H9 (cell line): ENCODE measurements around the gene MAP9. TPM values are rescaled to one million over a fixed set of nuclear protein-coding genes. Genes with fewer than 3 reads are reported as not detected.

ENCODE experiments used
- DNase-seq: peaks from one replicate; pipeline ENCODE4 v3.0.0-alpha.2; 2017
- H2AFZ ChIP-seq: one replicate; pipeline ENCODE4 v1.6.1; 2013; ENCODE audit warnings: mild to moderate bottlenecking, low read length, control low read depth, moderate library complexity
- H2AK5ac ChIP-seq: 2 replicates; pipeline ENCODE4 v1.6.1; 2013; ENCODE audit warnings: low read length, control low read depth, mixed read lengths; ENCODE audit not compliant: insufficient read length
- H2BK120ac ChIP-seq: one replicate; pipeline ENCODE4 v1.6.1; 2013; ENCODE audit warnings: low read depth, mild to moderate bottlenecking, low read length, control low read depth, inconsistent platforms; ENCODE audit not compliant: poor library complexity, severe bottlenecking
- H2BK12ac ChIP-seq: 2 replicates; pipeline ENCODE4 v1.6.1; 2013; ENCODE audit warnings: low read length, control low read depth, mixed read lengths, low read depth; ENCODE audit not compliant: insufficient read length
- H2BK15ac ChIP-seq: 2 replicates; pipeline ENCODE4 v1.6.1; 2013; ENCODE audit warnings: low read depth, low read length, control low read depth
- H2BK20ac ChIP-seq: one replicate; pipeline ENCODE4 v1.6.1; 2013; ENCODE audit warnings: low read depth, mild to moderate bottlenecking, low read length, control low read depth, inconsistent platforms; ENCODE audit not compliant: poor library complexity, severe bottlenecking
- H2BK5ac ChIP-seq: 2 replicates; pipeline ENCODE4 v1.6.1; 2013; ENCODE audit warnings: low read length, control low read depth, mixed read lengths; ENCODE audit not compliant: insufficient read length
- H3K14ac ChIP-seq: 2 replicates; pipeline ENCODE4 v1.6.1; 2013; ENCODE audit warnings: low read length, control low read depth; ENCODE audit not compliant: insufficient read depth
- H3K18ac ChIP-seq: 2 replicates; pipeline ENCODE4 v1.6.1; 2013; ENCODE audit warnings: low read depth, mild to moderate bottlenecking, mixed read lengths, low read length, control low read depth; ENCODE audit not compliant: insufficient read length
- H3K23ac ChIP-seq: 2 replicates; pipeline ENCODE4 v1.6.1; 2013; ENCODE audit warnings: low read length, control low read depth, mixed read lengths, low read depth; ENCODE audit not compliant: insufficient read length
- H3K23me2 ChIP-seq: 2 replicates; pipeline ENCODE4 v1.6.1; 2013; ENCODE audit warnings: low read depth, mild to moderate bottlenecking, mixed read lengths, low read length, control low read depth; ENCODE audit not compliant: insufficient read length, poor library complexity, severe bottlenecking
- H3K27ac ChIP-seq: 2 replicates; pipeline ENCODE4 v1.5.1; 2013; ENCODE audit warnings: low read length, control low read depth, mixed read lengths, low read depth; ENCODE audit not compliant: insufficient read length
- H3K27me3 ChIP-seq: 2 replicates; pipeline ENCODE4 v1.6.1; 2013; ENCODE audit warnings: low read length, control low read depth, inconsistent platforms; ENCODE audit not compliant: insufficient read depth
- H3K4ac ChIP-seq: 2 replicates; pipeline ENCODE4 v1.6.1; 2013; ENCODE audit warnings: low read depth, mild to moderate bottlenecking, control low read depth, inconsistent platforms, low read length, moderate library complexity
- H3K4me1 ChIP-seq: 2 replicates; pipeline ENCODE4 v1.6.1; 2013; ENCODE audit warnings: low read length, control low read depth, inconsistent platforms; ENCODE audit not compliant: insufficient read depth
- H3K4me2 ChIP-seq: 2 replicates; pipeline ENCODE4 v1.6.1; 2013; ENCODE audit warnings: low read length, control low read depth, mixed read lengths; ENCODE audit not compliant: insufficient read length, insufficient read depth
- H3K56ac ChIP-seq: 2 replicates; pipeline ENCODE4 v1.6.1; 2013; ENCODE audit warnings: low read depth, mild to moderate bottlenecking, mixed read lengths, low read length, control low read depth; ENCODE audit not compliant: insufficient read length
- H3K79me1 ChIP-seq: 2 replicates; pipeline ENCODE4 v1.6.1; 2013; ENCODE audit warnings: low read depth, mild to moderate bottlenecking, moderate library complexity, low read length, control low read depth, inconsistent platforms; ENCODE audit not compliant: insufficient read depth, poor library complexity, severe bottlenecking
- H3K79me2 ChIP-seq: 2 replicates; pipeline ENCODE4 v1.6.1; 2013; ENCODE audit warnings: low read length, control low read depth, inconsistent platforms; ENCODE audit not compliant: insufficient read depth
- H3K9ac ChIP-seq: 2 replicates; pipeline ENCODE4 v1.6.1; 2013; ENCODE audit warnings: low read length, control low read depth, mixed read lengths; ENCODE audit not compliant: insufficient read length; ENCODE audit errors: extremely low read depth
- H3K9me3 ChIP-seq: one replicate; pipeline ENCODE4 v1.6.1; 2013; ENCODE audit warnings: low read depth, low read length, inconsistent platforms; ENCODE audit not compliant: control insufficient read depth
- H3T11ph ChIP-seq: one replicate; pipeline ENCODE4 v1.6.1; 2013; ENCODE audit warnings: mild to moderate bottlenecking, low read length, control low read depth, inconsistent platforms
- H4K20me1 ChIP-seq: one replicate; pipeline ENCODE4 v1.6.1; 2013; ENCODE audit not compliant: control insufficient read depth, insufficient read length, insufficient read depth
- H4K5ac ChIP-seq: 2 replicates; pipeline ENCODE4 v1.6.1; 2013; ENCODE audit warnings: low read depth, mild to moderate bottlenecking, mixed read lengths, low read length, control low read depth; ENCODE audit not compliant: insufficient read length
- H4K8ac ChIP-seq: replicated peaks from 2 replicates; pipeline ENCODE4 v1.6.1; 2013; ENCODE audit warnings: low read length, control low read depth, mixed read lengths, low read depth; ENCODE audit not compliant: insufficient read length
- H4K91ac ChIP-seq: 2 replicates; pipeline ENCODE4 v1.6.1; 2013; ENCODE audit warnings: low read depth, mild to moderate bottlenecking, moderate library complexity, mixed read lengths, low read length, control low read depth; ENCODE audit not compliant: insufficient read length
- H3K27ac Mint-ChIP-seq, 3 experiments: 2 replicates in 2 of 3; 3 replicates in 1 of 3; pipeline ENCODE4 v1.8.0; 2020 to 2021; ENCODE audit warnings: mixed read lengths in 3 of 3, mild to moderate bottlenecking in 1 of 3, moderate library complexity in 1 of 3
- H3K27me3 Mint-ChIP-seq: 2 replicates; pipeline ENCODE4 v1.8.0; 2021; ENCODE audit warnings: low read depth, mild to moderate bottlenecking, moderate library complexity, mixed read lengths
- H3K36me3 Mint-ChIP-seq, 3 experiments: 2 replicates in 2 of 3; 3 replicates in 1 of 3; pipeline ENCODE4 v1.8.0; 2020 to 2021; ENCODE audit warnings: low read depth in 3 of 3, mixed read lengths in 3 of 3; ENCODE audit not compliant: insufficient read depth in 1 of 3
- H3K4me1 Mint-ChIP-seq, 2 experiments: 2 replicates each; pipeline ENCODE4 v1.8.0; 2020; ENCODE audit warnings: mixed read lengths in 2 of 2
- H3K4me3 Mint-ChIP-seq, 2 experiments: 2 replicates in 1 of 2; 3 replicates in 1 of 2; pipeline ENCODE4 v1.8.0; 2020 to 2021; ENCODE audit warnings: mild to moderate bottlenecking in 2 of 2, mixed read lengths in 2 of 2, moderate library complexity in 1 of 2
- H3K9me3 Mint-ChIP-seq, 2 experiments: 2 replicates in 1 of 2; 3 replicates in 1 of 2; pipeline ENCODE4 v1.8.0; 2020; ENCODE audit warnings: mild to moderate bottlenecking in 2 of 2, mixed read lengths in 2 of 2, moderate library complexity in 1 of 2
- CTCF ChIP-seq: fragments of 200-600 bp; sonication (generic); conservative IDR thresholded peaks from 3 replicates; pipeline ENCODE4 v1.8.0; 2021; ENCODE audit warnings: antibody characterized with exemption, mild to moderate bottlenecking
- WGBS: extraction: QIAGEN DNeasy Blood & Tissue Kit; methylation state at CpG from one replicate; pipeline ENCODE4 v1.1.7; 2013; ENCODE audit warnings: missing lambda C conversion rate, low lambda C conversion rate, mixed read lengths; ENCODE audit not compliant: insufficient read length; ENCODE audit errors: extremely low coverage; 5-methylcytosine and 5-hydroxymethylcytosine counted together
- total RNA-seq: library from RNA; stranded (reverse); gene quantifications from 2 replicates; pipeline ENCODE4 v1.2.1, GENCODE V29; 2021

The MAP9 gene
- total RNA-seq, 1 experiment from 2014 or later: 15.4 TPM

GRCh38 chr4:155407480-155407879 is 30.7 kb upstream of the MAP9 start:
- Histone ChIP-seq H2BK12ac (no peak overlapping the region), H3K56ac (no peak overlapping the region), H2AFZ (no peak overlapping the region), H3K27me3 (no peaks in the 10 kb centered on the region), H3K9ac (no peak overlapping the region), H3K18ac (no peak overlapping the region), H3K9me3 (no peaks in the 10 kb centered on the region), H4K91ac (no peak overlapping the region), H3K4me1 (no peaks in the 10 kb centered on the region), H4K8ac (no peak overlapping the region), H2BK20ac (no peak overlapping the region), H2AK5ac (no peak overlapping the region), H3K23me2 (no peaks in the 10 kb centered on the region), H2BK120ac (no peak overlapping the region), H3K79me2 (no peaks in the 10 kb centered on the region), H2BK15ac (no peak overlapping the region), H2BK5ac (no peak overlapping the region), H3K27ac (no peak overlapping the region), H3K23ac (no peak overlapping the region), H4K20me1 (no peaks in the 10 kb centered on the region), H3T11ph (no peak overlapping the region), H3K4ac (no peak overlapping the region), H3K79me1 (no peaks in the 10 kb centered on the region), H3K4me2 (no peak overlapping the region), H4K5ac (no peak overlapping the region), H3K14ac (no peak overlapping the region)
- H3K4me3 Mint-ChIP-seq: no peak overlapping the region
- H3K9me3 Mint-ChIP-seq: no peaks in the 10 kb centered on the region
- H3K4me1 Mint-ChIP-seq: no peaks in the 10 kb centered on the region
- TF ChIP-seq CTCF: no peak
- no CpG with 5 or more reads among the region's 1 CpG for WGBS
- no peaks in the 10 kb centered on the region for H3K36me3 Mint-ChIP-seq
- peaks cover 45% of the 10 kb centered on the region for H3K27me3 Mint-ChIP-seq
- no peak overlapping the region for H3K27ac Mint-ChIP-seq
- DNase-seq: no peak
